MM.1S (cell line): ENCODE data around the gene OSTF1.

Source experiments
- CTCF ChIP-seq: fragments of 300-600 bp; sonication (generic); IDR thresholded peaks from 2 replicates; pipeline ENCODE4 v1.5.1; 2016; ENCODE audit warnings: antibody characterized with exemption, low read length, mixed read lengths
- EZH2phosphoT487 ChIP-seq: fragments of 300-600 bp; sonication (generic); IDR thresholded peaks from 2 replicates; pipeline ENCODE4 v1.6.1; 2018; ENCODE audit warnings: antibody characterized with exemption, low read length

- TF ChIP-seq CTCF (no peak), EZH2phosphoT487 (no peak)
These were observed 958 bp upstream of the OSTF1 start for GRCh38 chr9:75087289-75087823.
